HEK293 (cell line): ENCODE measurements around the gene TPST1.

Source experiments
- CTCF ChIA-PET: fragments of 350-600 bp; formaldehyde crosslinking; extraction: SDS; loops from one replicate; lab custom pipeline; 2021; ENCODE audit warnings: antibody characterized with exemption; lab: Yijun Ruan, JAX
- POLR2A ChIA-PET: fragments of 300-600 bp; formaldehyde crosslinking; extraction: SDS; loops from one replicate; lab custom pipeline; 2020; ENCODE audit warnings: antibody characterized with exemption, inconsistent platforms; lab: Yijun Ruan, JAX
- H3K27ac ChIP-seq: fragments of 200-500 bp; sonication (Bioruptor generic); 2 replicates; pipeline ENCODE4 v1.5.1; 2014; ENCODE audit warnings: low read depth, low read length, control low read depth, inconsistent platforms; ENCODE audit errors: extremely low read depth
- H3K36me3 ChIP-seq, 2 experiments: fragments of 200-500 bp in 1 of 2; sonication (Bioruptor generic) in 1 of 2; 1 replicate in 1 of 2; 2 replicates in 1 of 2; pipeline ENCODE4 v1.5.1; 2014 to 2017; ENCODE audit warnings: inconsistent platforms in 2 of 2, low read length in 2 of 2; ENCODE audit not compliant: control insufficient read depth in 2 of 2, insufficient read depth in 1 of 2
- H3K4me1 ChIP-seq: fragments of 200-500 bp; sonication (Bioruptor generic); 2 replicates; pipeline ENCODE4 v1.5.1; 2014; ENCODE audit warnings: mild to moderate bottlenecking, low read length, inconsistent platforms; ENCODE audit not compliant: control insufficient read depth, insufficient read depth
- H3K4me3 ChIP-seq: 2 replicates; pipeline ENCODE4 v1.5.1; 2011; ENCODE audit warnings: low read depth, mild to moderate bottlenecking, control low read depth, low read length, moderate library complexity
- H3K9me3 ChIP-seq: fragments of 200-500 bp; sonication (Bioruptor generic); 2 replicates; pipeline ENCODE4 v1.5.1; 2014; ENCODE audit warnings: low read depth, low read length, inconsistent platforms; ENCODE audit not compliant: control insufficient read depth, insufficient read depth
- GLIS1 ChIP-seq: fragments of 450-650 bp; formaldehyde crosslinking; IDR thresholded peaks from 2 replicates; pipeline ENCODE4 v1.5.1; 2016; ENCODE audit warnings: missing biosample characterization, missing genetic modification characterization
- GLIS2 ChIP-seq: fragments of 450-650 bp; formaldehyde crosslinking; IDR thresholded peaks from 2 replicates; pipeline ENCODE4 v1.5.1; 2016; ENCODE audit warnings: missing biosample characterization, missing genetic modification characterization
- REST ChIP-seq: fragments of 450-650 bp; formaldehyde crosslinking; IDR thresholded peaks from 2 replicates; pipeline ENCODE4 v1.5.1; 2016; ENCODE audit warnings: missing biosample characterization, missing genetic modification characterization
- ZBTB6 ChIP-seq: fragments of 450-650 bp; formaldehyde crosslinking; IDR thresholded peaks from 2 replicates; pipeline ENCODE4 v1.5.1; 2017; ENCODE audit warnings: missing biosample characterization, missing genetic modification characterization
- ZNF311 ChIP-seq: fragments of 450-650 bp; formaldehyde crosslinking; IDR thresholded peaks from 2 replicates; pipeline ENCODE4 v1.5.1; 2017; ENCODE audit warnings: missing biosample characterization, missing genetic modification characterization, borderline replicate concordance
- ZNF501 ChIP-seq: fragments of 450-650 bp; formaldehyde crosslinking; IDR thresholded peaks from 2 replicates; pipeline ENCODE4 v1.5.1; 2016; ENCODE audit warnings: missing biosample characterization, missing genetic modification characterization
- ZNF518A ChIP-seq: fragments of 450-650 bp; formaldehyde crosslinking; conservative IDR thresholded peaks from 2 replicates; pipeline ENCODE4 v1.5.1; 2016; ENCODE audit warnings: low read depth, missing biosample characterization, missing genetic modification characterization
- ZNF571 ChIP-seq: fragments of 450-650 bp; formaldehyde crosslinking; IDR thresholded peaks from 2 replicates; pipeline ENCODE4 v1.5.0; 2017; ENCODE audit warnings: missing biosample characterization, missing genetic modification characterization
- ZSCAN16 ChIP-seq: fragments of 450-650 bp; formaldehyde crosslinking; IDR thresholded peaks from 2 replicates; pipeline ENCODE4 v1.5.1; 2016; ENCODE audit warnings: missing biosample characterization, missing genetic modification characterization
- ZSCAN30 ChIP-seq: fragments of 450-650 bp; IDR thresholded peaks from 2 replicates; pipeline ENCODE4 v1.5.1; 2018; ENCODE audit warnings: missing biosample characterization, mild to moderate bottlenecking, missing genetic modification characterization, moderate library complexity
- TF ChIP-seq, protein P1 (sequence below): fragments of 450-650 bp; formaldehyde crosslinking; IDR thresholded peaks from 2 replicates; pipeline ENCODE4 v1.5.1; 2016; ENCODE audit warnings: missing biosample characterization, missing genetic modification characterization
- TF ChIP-seq, protein P2 (sequence below): fragments of 450-650 bp; formaldehyde crosslinking; IDR thresholded peaks from 2 replicates; pipeline ENCODE4 v1.5.1; 2016; ENCODE audit warnings: missing biosample characterization, missing genetic modification characterization

Gene TPST1

GRCh38 chr7:66267249-66267648 lies 62.1 kb downstream of the TPST1 start:
- H3K36me3 ChIP-seq, result no peaks in the 10 kb centered on the region
- ChIA-PET CTCF (no interaction called here), POLR2A (no interaction called here)
- H3K4me3 ChIP-seq, result no peak overlapping the region
- H3K9me3 ChIP-seq, result no peaks in the 10 kb centered on the region
- H3K27ac ChIP-seq, result no peak overlapping the region
- H3K4me1 ChIP-seq, result no peaks in the 10 kb centered on the region
- TF ChIP-seq GLIS1, result no peak
- TF ChIP-seq ZNF571 (tag by site-specific recombination), result no peak
- no peak for TF ChIP-seq ZSCAN16 (tag by site-specific recombination)
- TF ChIP-seq, protein P1, sequence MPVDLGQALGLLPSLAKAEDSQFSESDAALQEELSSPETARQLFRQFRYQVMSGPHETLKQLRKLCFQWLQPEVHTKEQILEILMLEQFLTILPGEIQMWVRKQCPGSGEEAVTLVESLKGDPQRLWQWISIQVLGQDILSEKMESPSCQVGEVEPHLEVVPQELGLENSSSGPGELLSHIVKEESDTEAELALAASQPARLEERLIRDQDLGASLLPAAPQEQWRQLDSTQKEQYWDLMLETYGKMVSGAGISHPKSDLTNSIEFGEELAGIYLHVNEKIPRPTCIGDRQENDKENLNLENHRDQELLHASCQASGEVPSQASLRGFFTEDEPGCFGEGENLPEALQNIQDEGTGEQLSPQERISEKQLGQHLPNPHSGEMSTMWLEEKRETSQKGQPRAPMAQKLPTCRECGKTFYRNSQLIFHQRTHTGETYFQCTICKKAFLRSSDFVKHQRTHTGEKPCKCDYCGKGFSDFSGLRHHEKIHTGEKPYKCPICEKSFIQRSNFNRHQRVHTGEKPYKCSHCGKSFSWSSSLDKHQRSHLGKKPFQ, result no peak
- no peak for TF ChIP-seq GLIS2 (tag by site-specific recombination)
- TF ChIP-seq ZNF518A (tag by site-specific recombination), result no peak
- no peak for TF ChIP-seq ZNF501 (tag by site-specific recombination)
- no peak for TF ChIP-seq ZNF311 (tag by site-specific recombination)
- TF ChIP-seq, all 188 proteins: peak for 0

DNA sequence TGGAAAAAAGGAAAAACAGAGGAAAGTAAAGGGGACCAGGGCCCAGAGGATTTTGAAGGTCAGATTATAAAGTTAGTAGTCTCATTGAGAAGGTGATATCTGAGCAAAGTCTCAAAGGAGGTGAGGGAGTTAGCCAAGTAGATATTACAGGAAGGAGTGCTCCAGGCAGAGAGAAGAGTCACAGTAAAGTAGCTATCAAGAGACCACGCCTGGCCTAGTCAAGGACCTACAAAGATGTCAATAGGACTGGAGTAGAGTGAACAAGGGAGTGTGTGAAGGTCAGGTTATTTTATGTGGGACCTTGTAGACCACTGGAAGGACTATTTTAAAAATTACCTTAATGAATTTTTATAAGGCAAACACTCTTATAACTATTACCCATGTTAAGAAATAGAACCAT lies 64.8 kb downstream of the TPST1 start:
- H3K9me3 ChIP-seq, result no peaks in the 10 kb centered on the region
- ChIA-PET POLR2A (interaction anchor here (0.7 kb wide), 1 partner anchor 65 kb away, joined by 3 read pairs; the partner anchor contains the start of gene TPST1), CTCF (interaction anchor here (0.6 to 1.5 kb wide), 5 partner anchors 11 to 48 kb away, joined by 3 to 5 read pairs (median 3); no protein-coding TSS in a partner anchor)
- H3K4me1 ChIP-seq, result no peaks in the 10 kb centered on the region
- H3K36me3 ChIP-seq, result no peaks in the 10 kb centered on the region
- no peak overlapping the region for H3K4me3 ChIP-seq
- no peak for TF ChIP-seq ZSCAN30 (tag by site-specific recombination)
- TF ChIP-seq, protein P2, sequence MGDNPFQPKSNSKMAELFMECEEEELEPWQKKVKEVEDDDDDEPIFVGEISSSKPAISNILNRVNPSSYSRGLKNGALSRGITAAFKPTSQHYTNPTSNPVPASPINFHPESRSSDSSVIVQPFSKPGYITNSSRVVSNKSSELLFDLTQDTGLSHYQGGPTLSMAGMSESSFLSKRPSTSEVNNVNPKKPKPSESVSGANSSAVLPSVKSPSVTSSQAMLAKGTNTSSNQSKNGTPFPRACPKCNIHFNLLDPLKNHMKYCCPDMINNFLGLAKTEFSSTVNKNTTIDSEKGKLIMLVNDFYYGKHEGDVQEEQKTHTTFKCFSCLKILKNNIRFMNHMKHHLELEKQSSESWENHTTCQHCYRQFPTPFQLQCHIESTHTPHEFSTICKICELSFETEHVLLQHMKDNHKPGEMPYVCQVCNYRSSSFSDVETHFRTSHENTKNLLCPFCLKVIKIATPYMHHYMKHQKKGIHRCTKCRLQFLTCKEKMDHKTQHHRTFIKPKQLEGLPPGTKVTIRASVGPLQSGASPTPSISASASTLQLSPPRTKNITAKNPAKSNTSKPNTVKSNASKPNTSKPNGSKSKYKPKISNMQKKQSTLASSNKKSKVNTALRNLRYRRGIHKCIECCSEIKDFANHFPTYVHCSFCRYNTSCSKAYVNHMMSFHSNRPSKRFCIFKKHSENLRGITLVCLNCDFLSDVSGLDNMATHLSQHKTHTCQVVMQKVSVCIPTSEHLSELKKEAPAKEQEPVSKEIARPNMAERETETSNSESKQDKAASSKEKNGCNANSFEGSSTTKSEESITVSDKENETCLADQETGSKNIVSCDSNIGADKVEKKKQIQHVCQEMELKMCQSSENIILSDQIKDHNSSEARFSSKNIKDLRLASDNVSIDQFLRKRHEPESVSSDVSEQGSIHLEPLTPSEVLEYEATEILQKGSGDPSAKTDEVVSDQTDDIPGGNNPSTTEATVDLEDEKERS, result no peak
- no peak for TF ChIP-seq REST (tag by site-specific recombination)
- TF ChIP-seq ZBTB6 (tag by site-specific recombination), result no peak
- no peak overlapping the region for H3K27ac ChIP-seq
